ENCODE measurements around the gene HOMER2.

DNA sequence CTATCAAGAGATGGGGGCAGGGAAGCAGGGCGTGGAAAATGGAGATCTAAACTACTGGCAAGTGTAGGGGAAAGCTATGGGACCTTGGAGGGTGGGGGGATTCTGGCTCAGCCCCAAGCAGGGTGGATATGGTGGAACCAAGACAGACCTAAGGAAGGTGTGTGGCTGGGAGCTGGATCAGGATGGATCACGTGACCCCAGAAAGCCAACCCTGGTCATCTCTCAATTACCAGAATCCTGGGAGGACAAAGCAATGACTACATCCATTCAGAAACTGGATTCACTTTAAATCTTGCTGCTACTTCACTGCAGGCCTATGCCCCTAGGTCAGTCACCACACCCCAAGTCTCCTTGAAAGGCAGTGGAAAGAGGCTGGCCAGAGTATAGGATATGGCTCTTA is 74.7 kb downstream of the HOMER2 start:
- TF ChIP-seq GATA2 (IDR thresholded peaks at IDR 0.05; ENCODE audit: low read depth, low read length) (no peak), GATA3 (IDR thresholded peaks at IDR 0.05; ENCODE audit: low read depth, low read length) (no peak)
